Testis (tissue), 2 donors: ENCODE measurements around the gene ACBD6.

Experiments
- POLR2A ChIP-seq: fragments of 450-650 bp; IDR thresholded peaks from one replicate; pipeline ENCODE4 v1.6.1; 2017; ENCODE audit warnings: antibody characterized with exemption, mild to moderate bottlenecking, moderate library complexity
- TF ChIP-seq, protein P1 (sequence below), 3 experiments: fragments of 450-650 bp in 2 of 3; fragments of 200-600 bp in 1 of 3; sonication (generic) in 1 of 3; IDR thresholded peaks; one replicate each; pipeline ENCODE4 v1.5.1; 2016 to 2019; ENCODE audit warnings: antibody characterized with exemption in 3 of 3, mild to moderate bottlenecking in 2 of 3, moderate library complexity in 1 of 3

DNA sequence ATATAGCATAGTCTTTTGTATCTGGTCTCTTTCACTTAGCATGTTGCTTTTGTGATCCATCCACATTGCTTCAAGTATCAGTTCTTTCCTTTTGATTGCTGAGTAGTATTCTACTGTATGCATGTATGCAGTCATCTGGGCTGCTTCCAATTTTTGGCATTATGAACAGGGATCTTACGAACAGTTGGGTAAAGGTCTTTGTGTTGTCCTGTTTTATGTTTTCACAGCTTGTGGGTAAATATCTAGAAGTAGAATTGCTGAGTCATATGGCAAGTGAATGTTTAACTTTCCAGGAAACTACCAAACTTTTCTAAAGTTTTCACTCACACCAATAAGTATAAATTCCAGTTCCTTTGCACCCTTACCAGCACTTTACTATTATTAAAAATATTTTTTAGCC is 211.4 kb downstream of the ACBD6 start:
- TF ChIP-seq POLR2A = no peak
- TF ChIP-seq, protein P1, sequence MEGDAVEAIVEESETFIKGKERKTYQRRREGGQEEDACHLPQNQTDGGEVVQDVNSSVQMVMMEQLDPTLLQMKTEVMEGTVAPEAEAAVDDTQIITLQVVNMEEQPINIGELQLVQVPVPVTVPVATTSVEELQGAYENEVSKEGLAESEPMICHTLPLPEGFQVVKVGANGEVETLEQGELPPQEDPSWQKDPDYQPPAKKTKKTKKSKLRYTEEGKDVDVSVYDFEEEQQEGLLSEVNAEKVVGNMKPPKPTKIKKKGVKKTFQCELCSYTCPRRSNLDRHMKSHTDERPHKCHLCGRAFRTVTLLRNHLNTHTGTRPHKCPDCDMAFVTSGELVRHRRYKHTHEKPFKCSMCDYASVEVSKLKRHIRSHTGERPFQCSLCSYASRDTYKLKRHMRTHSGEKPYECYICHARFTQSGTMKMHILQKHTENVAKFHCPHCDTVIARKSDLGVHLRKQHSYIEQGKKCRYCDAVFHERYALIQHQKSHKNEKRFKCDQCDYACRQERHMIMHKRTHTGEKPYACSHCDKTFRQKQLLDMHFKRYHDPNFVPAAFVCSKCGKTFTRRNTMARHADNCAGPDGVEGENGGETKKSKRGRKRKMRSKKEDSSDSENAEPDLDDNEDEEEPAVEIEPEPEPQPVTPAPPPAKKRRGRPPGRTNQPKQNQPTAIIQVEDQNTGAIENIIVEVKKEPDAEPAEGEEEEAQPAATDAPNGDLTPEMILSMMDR (IDR thresholded peaks at IDR 0.05) = no peak
